Panc1 (cell line): ENCODE measurements around the gene TPP1. TPM values are rescaled to one million over a fixed set of nuclear protein-coding genes. Genes with fewer than 3 reads are reported as not detected.

Experiments
- ATAC-seq: fragments of 200-7000 bp; cut with Tn5 transposase; 2 replicates; pipeline ENCODE4 v1.9.1; 2020; ENCODE audit warnings: mild to moderate bottlenecking, moderate library complexity
- BruUV-seq: library from RNA; stranded (reverse); fragments of 400-500 nt; replicated peaks from 2 replicates; lab custom pipeline; 2021; lab: Mats Ljungman, UMichigan
- CTCF ChIA-PET: fragments of 300-600 bp; sonication (Branson Sonifier 250); formaldehyde crosslinking; loops from one replicate; lab custom pipeline; 2022; ENCODE audit warnings: antibody characterized with exemption; lab: Charles Lee
- POLR2A ChIA-PET: fragments of 300-600 bp; sonication (Branson Sonifier 250); formaldehyde crosslinking; loops from one replicate; lab custom pipeline; 2022; ENCODE audit warnings: antibody characterized with exemption; lab: Charles Lee
- DNase-seq: peaks from one replicate; pipeline ENCODE4 v3.0.0-alpha.2; 2010; ENCODE audit warnings: low read depth, low spot score
- H3K27ac ChIP-seq: 2 replicates; pipeline ENCODE4 v1.5.1; 2011; ENCODE audit warnings: mild to moderate bottlenecking, low read length, inconsistent platforms
- H3K27me3 ChIP-seq: fragments of 200-500 bp; sonication (Bioruptor generic); 2 replicates; pipeline ENCODE4 v1.6.0; 2014; ENCODE audit warnings: low read length, inconsistent platforms; ENCODE audit not compliant: control insufficient read depth, insufficient read depth
- H3K36me3 ChIP-seq: fragments of 200-500 bp; sonication (Bioruptor generic); 2 replicates; pipeline ENCODE4 v1.5.1; 2014; ENCODE audit warnings: inconsistent platforms, mild to moderate bottlenecking, low read length, moderate library complexity; ENCODE audit not compliant: control insufficient read depth, insufficient read depth
- H3K4me1 ChIP-seq: 2 replicates; pipeline ENCODE4 v1.5.1; 2011; ENCODE audit warnings: inconsistent platforms, mild to moderate bottlenecking, low read length, moderate library complexity; ENCODE audit not compliant: control insufficient read depth, insufficient read depth
- H3K4me3 ChIP-seq, 2 experiments: 2 replicates each; pipeline ENCODE4 v1.5.1; 2011 to 2012; ENCODE audit warnings: low read depth in 2 of 2, low read length in 2 of 2, mild to moderate bottlenecking in 2 of 2, inconsistent platforms in 1 of 2, moderate library complexity in 1 of 2
- H3K9me3 ChIP-seq: fragments of 200-500 bp; sonication (Bioruptor generic); 2 replicates; pipeline ENCODE4 v1.5.1; 2014; ENCODE audit warnings: low read depth, mild to moderate bottlenecking, inconsistent platforms, low read length, moderate library complexity; ENCODE audit not compliant: control insufficient read depth, insufficient read depth
- POLR2AphosphoS5 ChIP-seq: IDR thresholded peaks from 2 replicates; pipeline ENCODE4 v1.6.1; 2012; ENCODE audit warnings: mild to moderate bottlenecking, low read depth, low read length, moderate library complexity
- SIN3A ChIP-seq: IDR thresholded peaks from 2 replicates; pipeline ENCODE4 v1.6.1; 2012; ENCODE audit warnings: low read depth, mild to moderate bottlenecking, low read length, moderate library complexity, borderline replicate concordance; ENCODE audit not compliant: insufficient read depth
- TCF7L2 ChIP-seq: IDR thresholded peaks from 2 replicates; pipeline ENCODE4 v1.6.1; 2011; ENCODE audit warnings: mild to moderate bottlenecking, low read depth, low read length, inconsistent platforms
- in situ Hi-C: cut with HindIII; loops from 2 replicates; pipeline ENCODE4 v1.10.0; 2016; ENCODE audit warnings: low sequenced_read_pairs, low pct_unique_long_range_greater_than_20kb
- intact Hi-C: fragments of 100-400 bp; cut with micrococcal nuclease; formaldehyde crosslinking; loops from one replicate; pipeline ENCODE4 v1.10.0; 2022; ENCODE audit not compliant: unreplicated experiment
- total RNA-seq: library from RNA; stranded (reverse); gene quantifications from one replicate; pipeline ENCODE4 v1.2.1, GENCODE V29; 2021; ENCODE audit not compliant: unreplicated experiment
- TF ChIP-seq, protein P1 (sequence below): fragments of 450-650 bp; IDR thresholded peaks from 2 replicates; pipeline ENCODE4 v1.5.1; 2017; ENCODE audit warnings: mild to moderate bottlenecking
- TF ChIP-seq, protein P2 (sequence below), 2 experiments: IDR thresholded peaks; 2 replicates each; pipeline ENCODE4 v1.6.1; 2011 to 2012; ENCODE audit warnings: low read depth in 2 of 2, control low read depth in 1 of 2, low read length in 1 of 2, mild to moderate bottlenecking in 1 of 2, moderate library complexity in 1 of 2; ENCODE audit not compliant: insufficient read depth in 1 of 2

The TPP1 gene
- total RNA-seq, 1 experiment from 2014 or later: 200 TPM

DNA sequence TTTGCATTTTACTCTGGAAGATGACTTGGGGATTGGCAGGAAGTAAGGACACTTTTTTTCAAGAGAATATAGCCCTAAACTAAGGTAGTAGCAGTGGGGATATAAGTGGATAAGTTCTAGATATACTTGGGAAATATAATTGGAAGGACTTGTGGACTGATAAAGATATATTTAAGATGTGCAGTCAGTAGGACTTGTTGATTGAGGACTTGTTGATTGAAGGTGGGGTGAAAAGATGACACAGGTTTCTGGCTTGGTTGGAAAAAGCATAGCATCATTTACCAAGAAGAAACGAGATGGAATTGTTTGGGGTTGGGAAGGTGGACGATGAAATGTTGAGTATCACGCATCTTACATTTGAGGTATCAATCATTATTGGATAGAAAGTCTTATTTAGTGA is 5.7 kb downstream of the TPP1 start:
- DNase-seq (no peak), ATAC-seq (no peak)
- CTCF ChIA-PET: interaction anchor here (0.7 to 1.8 kb wide), 2 partner anchors 25 to 70 kb away, joined by 4 to 5 read pairs; partner anchors contain the start of gene MRPL17
- Histone ChIP-seq H3K36me3 (peaks cover 27% of the 10 kb centered on the region), H3K27me3 (no peaks in the 10 kb centered on the region), H3K9me3 (no peaks in the 10 kb centered on the region), H3K4me3 (no peak overlapping the region), H3K27ac (no peak overlapping the region), H3K4me1 (peaks cover 29% of the 10 kb centered on the region)
- intact Hi-C loops: loop anchor here (5.0 kb wide), 1 partner anchor 69 kb away; the partner anchor contains the start of gene MRPL17
- POLR2A ChIA-PET: no interaction called here
- TF ChIP-seq SIN3A: no peak
- in situ Hi-C loops: no loop called here
- no TSS peak for BruUV-seq

DNA sequence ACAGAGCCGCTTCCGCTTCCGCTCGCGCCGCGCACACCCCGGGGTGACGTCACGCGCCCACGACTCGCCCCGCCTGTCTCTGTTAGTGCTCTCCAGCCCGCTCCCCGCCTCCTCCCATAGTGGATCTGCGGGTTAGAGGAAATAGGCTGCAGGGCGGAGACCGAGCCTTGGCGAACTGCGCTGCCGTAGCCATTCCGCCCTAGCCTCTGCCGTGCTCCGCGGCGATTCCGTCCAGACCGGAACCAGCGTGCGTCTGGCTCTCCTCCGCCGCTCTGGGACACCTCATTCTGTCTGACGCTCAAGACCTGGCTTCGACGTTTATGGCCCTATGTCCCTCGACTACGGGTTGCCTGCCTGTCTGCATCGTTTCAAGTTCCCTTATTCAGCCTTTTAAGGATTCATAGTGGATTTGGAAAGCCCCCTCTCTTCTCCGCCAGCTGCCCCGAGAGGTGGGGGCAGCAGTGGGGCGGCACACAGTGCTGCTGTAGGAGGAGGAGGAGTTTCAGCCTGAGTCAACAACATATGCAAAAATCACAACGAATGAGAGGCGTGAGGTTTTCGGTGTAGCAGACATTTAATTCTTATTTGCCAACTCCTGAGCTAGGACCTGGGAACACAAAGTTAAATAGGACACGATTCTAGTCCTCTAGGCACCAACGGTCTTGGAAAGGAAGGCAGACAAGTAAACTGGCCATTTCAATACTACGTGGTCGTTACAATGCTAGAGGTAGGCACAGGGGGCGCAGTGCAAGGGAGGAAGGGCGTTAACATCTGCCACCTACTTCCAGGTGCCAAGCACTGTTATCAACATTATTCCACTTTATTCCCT is 6.8 kb downstream of the TPP1 start, which contains the start of gene TAF10:
Gene TAF10, minus strand, starts transcription at position 4 of the 829 bp plus-strand sequence. CDS start 27 bp downstream, outside the sequence.
- Histone ChIP-seq H3K4me3 (peak within 1 kb of the TSS; percentile 57 to 94), H3K9me3 (no peaks in the 10 kb centered on the region), H3K27me3 (no peaks in the 10 kb centered on the region), H3K4me1 (peaks cover 29% of the 10 kb centered on the region), H3K36me3 (peaks cover 29% of the 10 kb centered on the region), H3K27ac (peak within 1 kb of the TSS; percentile 99)
- intact Hi-C loops: loop anchor here (5.0 kb wide), 1 partner anchor 70 kb away; the partner anchor contains the start of gene MRPL17
- CTCF ChIA-PET: interaction anchor here (0.7 to 1.8 kb wide), 3 partner anchors 23 to 71 kb away, joined by 3 to 5 read pairs (median 4); partner anchors contain the start of gene MRPL17
- in situ Hi-C loops: no loop called here
- POLR2A ChIA-PET: interaction anchor here (0.5 to 0.6 kb wide), 2 partner anchors 65 to 233 kb away, joined by 3 to 4 read pairs; no protein-coding TSS in a partner anchor
- DNase-seq: peak; percentile 80
- BruUV-seq: TSS peak; percentile 74
- TF ChIP-seq, protein P1, sequence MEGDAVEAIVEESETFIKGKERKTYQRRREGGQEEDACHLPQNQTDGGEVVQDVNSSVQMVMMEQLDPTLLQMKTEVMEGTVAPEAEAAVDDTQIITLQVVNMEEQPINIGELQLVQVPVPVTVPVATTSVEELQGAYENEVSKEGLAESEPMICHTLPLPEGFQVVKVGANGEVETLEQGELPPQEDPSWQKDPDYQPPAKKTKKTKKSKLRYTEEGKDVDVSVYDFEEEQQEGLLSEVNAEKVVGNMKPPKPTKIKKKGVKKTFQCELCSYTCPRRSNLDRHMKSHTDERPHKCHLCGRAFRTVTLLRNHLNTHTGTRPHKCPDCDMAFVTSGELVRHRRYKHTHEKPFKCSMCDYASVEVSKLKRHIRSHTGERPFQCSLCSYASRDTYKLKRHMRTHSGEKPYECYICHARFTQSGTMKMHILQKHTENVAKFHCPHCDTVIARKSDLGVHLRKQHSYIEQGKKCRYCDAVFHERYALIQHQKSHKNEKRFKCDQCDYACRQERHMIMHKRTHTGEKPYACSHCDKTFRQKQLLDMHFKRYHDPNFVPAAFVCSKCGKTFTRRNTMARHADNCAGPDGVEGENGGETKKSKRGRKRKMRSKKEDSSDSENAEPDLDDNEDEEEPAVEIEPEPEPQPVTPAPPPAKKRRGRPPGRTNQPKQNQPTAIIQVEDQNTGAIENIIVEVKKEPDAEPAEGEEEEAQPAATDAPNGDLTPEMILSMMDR: peak; percentile 80; the same call in 1 of the 2 replicates
- TF ChIP-seq, protein P2, sequence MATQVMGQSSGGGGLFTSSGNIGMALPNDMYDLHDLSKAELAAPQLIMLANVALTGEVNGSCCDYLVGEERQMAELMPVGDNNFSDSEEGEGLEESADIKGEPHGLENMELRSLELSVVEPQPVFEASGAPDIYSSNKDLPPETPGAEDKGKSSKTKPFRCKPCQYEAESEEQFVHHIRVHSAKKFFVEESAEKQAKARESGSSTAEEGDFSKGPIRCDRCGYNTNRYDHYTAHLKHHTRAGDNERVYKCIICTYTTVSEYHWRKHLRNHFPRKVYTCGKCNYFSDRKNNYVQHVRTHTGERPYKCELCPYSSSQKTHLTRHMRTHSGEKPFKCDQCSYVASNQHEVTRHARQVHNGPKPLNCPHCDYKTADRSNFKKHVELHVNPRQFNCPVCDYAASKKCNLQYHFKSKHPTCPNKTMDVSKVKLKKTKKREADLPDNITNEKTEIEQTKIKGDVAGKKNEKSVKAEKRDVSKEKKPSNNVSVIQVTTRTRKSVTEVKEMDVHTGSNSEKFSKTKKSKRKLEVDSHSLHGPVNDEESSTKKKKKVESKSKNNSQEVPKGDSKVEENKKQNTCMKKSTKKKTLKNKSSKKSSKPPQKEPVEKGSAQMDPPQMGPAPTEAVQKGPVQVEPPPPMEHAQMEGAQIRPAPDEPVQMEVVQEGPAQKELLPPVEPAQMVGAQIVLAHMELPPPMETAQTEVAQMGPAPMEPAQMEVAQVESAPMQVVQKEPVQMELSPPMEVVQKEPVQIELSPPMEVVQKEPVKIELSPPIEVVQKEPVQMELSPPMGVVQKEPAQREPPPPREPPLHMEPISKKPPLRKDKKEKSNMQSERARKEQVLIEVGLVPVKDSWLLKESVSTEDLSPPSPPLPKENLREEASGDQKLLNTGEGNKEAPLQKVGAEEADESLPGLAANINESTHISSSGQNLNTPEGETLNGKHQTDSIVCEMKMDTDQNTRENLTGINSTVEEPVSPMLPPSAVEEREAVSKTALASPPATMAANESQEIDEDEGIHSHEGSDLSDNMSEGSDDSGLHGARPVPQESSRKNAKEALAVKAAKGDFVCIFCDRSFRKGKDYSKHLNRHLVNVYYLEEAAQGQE (IDR thresholded peaks at IDR 0.05; ENCODE audit: insufficient read depth in 1 of 2, low read depth in 2 of 2, low read length in 1 of 2): no peak
- TF ChIP-seq TCF7L2 (no peak), SIN3A (0 out of 2 replicates have a peak, but pooled peaks have one; percentile 95), POLR2AphosphoS5 (peak; percentile 99)
- ATAC-seq: peak; percentile 93
